H1 (cell line): Measurements from ENCODE around the gene C1orf21. TPM values are rescaled to one million over a fixed set of nuclear protein-coding genes. Genes with fewer than 3 reads are reported as not detected.

Experiments
- CTCF ChIA-PET: fragments of 300-600 bp; sonication (Branson Sonifier 250); formaldehyde crosslinking; loops from one replicate; lab custom pipeline; 2021; ENCODE audit not compliant: partially characterized antibody; lab: Charles Lee
- POLR2A ChIA-PET: fragments of 300-600 bp; sonication (Branson Sonifier 250); formaldehyde crosslinking; loops from one replicate; lab custom pipeline; 2021; ENCODE audit warnings: inconsistent platforms; ENCODE audit not compliant: partially characterized antibody; lab: Charles Lee
- DNase-seq, 2 experiments: peaks; one replicate each; pipeline versions ENCODE4 v3.0.0 to v3.0.0-alpha.2; 2010 to 2022; ENCODE audit warnings: low spot score in 2 of 2, low read depth in 1 of 2, mixed read lengths in 1 of 2
- FAIRE-seq: peaks from 2 replicates; lab custom pipeline; 2011; peaks lifted over from hg19 to GRCh38; lab: Jason Lieb, UNC
- H2AFZ ChIP-seq: 2 replicates; pipeline ENCODE4 v1.8.1; 2012; ENCODE audit warnings: low read length, inconsistent platforms
- H2AK5ac ChIP-seq: 2 replicates; pipeline ENCODE4 v1.6.1; 2013; ENCODE audit warnings: low read depth, low read length
- H2BK120ac ChIP-seq: replicated peaks from 2 replicates; pipeline ENCODE3; 2013; ENCODE audit warnings: low read depth, low read length, inconsistent platforms
- H2BK12ac ChIP-seq: 2 replicates; pipeline ENCODE4 v1.6.1; 2013; ENCODE audit warnings: low read depth, low read length
- H2BK15ac ChIP-seq: 2 replicates; pipeline ENCODE4 v1.6.1; 2013; ENCODE audit warnings: low read length
- H2BK20ac ChIP-seq: 2 replicates; pipeline ENCODE4 v1.6.1; 2013; ENCODE audit warnings: low read length
- H2BK5ac ChIP-seq: 2 replicates; pipeline ENCODE4 v1.6.1; 2013; ENCODE audit warnings: low read depth, low read length
- H3K14ac ChIP-seq: 2 replicates; pipeline ENCODE4 v1.6.1; 2013; ENCODE audit warnings: inconsistent platforms; ENCODE audit not compliant: insufficient read length
- H3K18ac ChIP-seq: 2 replicates; pipeline ENCODE4 v1.6.1; 2013; ENCODE audit warnings: low read length; ENCODE audit errors: extremely low read depth
- H3K23ac ChIP-seq: 2 replicates; pipeline ENCODE4 v1.6.1; 2013; ENCODE audit warnings: inconsistent platforms; ENCODE audit not compliant: insufficient read length
- H3K23me2 ChIP-seq: 2 replicates; pipeline ENCODE4 v1.6.1; 2013; ENCODE audit warnings: low read depth, low read length
- H3K27ac ChIP-seq: 2 replicates; pipeline ENCODE4 v1.6.1; 2011; ENCODE audit warnings: low read depth, low read length, inconsistent platforms
- H3K27me3 ChIP-seq, 4 experiments: replicated peaks in 1 of 4; 1 replicate in 1 of 4; 2 replicates in 3 of 4; pipeline versions ENCODE4 v1.6.1 to v1.8.1; 2011 to 2013; ENCODE audit warnings: low read length in 3 of 4, mild to moderate bottlenecking in 3 of 4, inconsistent platforms in 2 of 4, mixed read lengths in 2 of 4, moderate library complexity in 1 of 4; ENCODE audit not compliant: control insufficient read depth in 3 of 4, insufficient read depth in 3 of 4; ENCODE audit errors: extremely low read depth in 1 of 4
- H3K36me3 ChIP-seq, 4 experiments: 2 replicates each; pipeline versions ENCODE4 v1.6.1 to v1.8.1; 2011 to 2013; ENCODE audit warnings: mild to moderate bottlenecking in 4 of 4, low read length in 3 of 4, moderate library complexity in 2 of 4, control low read depth in 1 of 4, inconsistent platforms in 1 of 4; ENCODE audit not compliant: insufficient read depth in 4 of 4, control insufficient read depth in 2 of 4
- H3K4ac ChIP-seq: replicated peaks from 2 replicates; pipeline ENCODE3; 2013; ENCODE audit warnings: low read length, low read depth, mixed read lengths, inconsistent platforms; ENCODE audit not compliant: insufficient read length
- H3K4me1 ChIP-seq, 4 experiments: replicated peaks in 1 of 4; 1 replicate in 1 of 4; 2 replicates in 3 of 4; pipeline versions ENCODE4 v1.6.1 to v1.8.1; 2011 to 2013; ENCODE audit warnings: low read length in 3 of 4, inconsistent platforms in 2 of 4, mixed read lengths in 1 of 4; ENCODE audit not compliant: insufficient read depth in 4 of 4, control insufficient read depth in 3 of 4
- H3K4me2 ChIP-seq, 2 experiments: 2 replicates each; pipeline versions ENCODE4 v1.6.1 to v1.8.1; 2011 to 2013; ENCODE audit warnings: low read depth in 2 of 2, low read length in 2 of 2, control low read depth in 1 of 2, inconsistent platforms in 1 of 2, mild to moderate bottlenecking in 1 of 2; ENCODE audit not compliant: insufficient read depth in 1 of 2
- H3K4me3 ChIP-seq, 4 experiments: fragments of 200-600, 300-600 bp in 1 of 4; sonication (generic), shearing (Covaris generic), sonication (Bioruptor Twin) in 1 of 4; 2 replicates each; pipeline versions ENCODE4 v1.5.1 to v1.8.1; 2011 to 2016; ENCODE audit warnings: low read length in 4 of 4, low read depth in 3 of 4, control low read depth in 2 of 4, inconsistent platforms in 2 of 4, mild to moderate bottlenecking in 2 of 4, mixed read lengths in 1 of 4, moderate library complexity in 1 of 4; ENCODE audit not compliant: insufficient read depth in 2 of 4; ENCODE audit errors: extremely low read depth in 1 of 4
- H3K56ac ChIP-seq: replicated peaks from 2 replicates; pipeline ENCODE3; 2013; ENCODE audit warnings: low read depth, mild to moderate bottlenecking, mixed read lengths, low read length, inconsistent platforms; ENCODE audit not compliant: insufficient read length
- H3K79me1 ChIP-seq: 2 replicates; pipeline ENCODE4 v1.6.1; 2013; ENCODE audit warnings: low read depth, low read length, control low read depth
- H3K79me2 ChIP-seq, 2 experiments: 2 replicates each; pipeline versions ENCODE4 v1.6.1 to v1.8.1; 2012 to 2013; ENCODE audit warnings: low read length in 2 of 2, mild to moderate bottlenecking in 2 of 2, inconsistent platforms in 1 of 2; ENCODE audit not compliant: insufficient read depth in 2 of 2, control insufficient read depth in 1 of 2
- H3K9ac ChIP-seq, 4 experiments: replicated peaks in 1 of 4; 1 replicate in 1 of 4; 2 replicates in 3 of 4; pipeline versions ENCODE4 v1.6.1 to v1.8.1; 2011 to 2013; ENCODE audit warnings: low read depth in 3 of 4, low read length in 3 of 4, control low read depth in 2 of 4, mild to moderate bottlenecking in 2 of 4, moderate library complexity in 2 of 4, inconsistent platforms in 1 of 4; ENCODE audit errors: extremely low read depth in 1 of 4
- H3K9me3 ChIP-seq, 2 experiments: 2 replicates each; pipeline versions ENCODE4 v1.6.1 to v1.8.1; 2012 to 2013; ENCODE audit warnings: mild to moderate bottlenecking in 2 of 2, moderate library complexity in 2 of 2, control low read depth in 1 of 2, inconsistent platforms in 1 of 2, low read depth in 1 of 2, low read length in 1 of 2, mixed read lengths in 1 of 2; ENCODE audit not compliant: insufficient read depth in 2 of 2
- H4K20me1 ChIP-seq, 2 experiments: replicated peaks in 1 of 2; 2 replicates each; pipeline versions ENCODE3 to v1.8.1; 2011 to 2013; ENCODE audit warnings: inconsistent platforms in 2 of 2, low read length in 2 of 2, mild to moderate bottlenecking in 1 of 2; ENCODE audit not compliant: insufficient read depth in 2 of 2, control insufficient read depth in 1 of 2
- H4K5ac ChIP-seq: 2 replicates; pipeline ENCODE4 v1.6.1; 2013; ENCODE audit warnings: low read length, low read depth, mixed read lengths, inconsistent platforms; ENCODE audit not compliant: insufficient read length
- H4K8ac ChIP-seq: 2 replicates; pipeline ENCODE4 v1.8.0; 2013; ENCODE audit warnings: mild to moderate bottlenecking, moderate library complexity, low read length, inconsistent platforms; ENCODE audit not compliant: insufficient read depth; ENCODE audit errors: extremely low read depth
- H4K91ac ChIP-seq: replicated peaks from 2 replicates; pipeline ENCODE3; 2013; ENCODE audit warnings: low read length, mixed read lengths, inconsistent platforms; ENCODE audit not compliant: insufficient read length
- BACH1 ChIP-seq: IDR thresholded peaks from 2 replicates; pipeline ENCODE4 v1.6.1; 2012; ENCODE audit warnings: low read length, improper control_type of control experiment
- BRCA1 ChIP-seq: IDR thresholded peaks from 2 replicates; pipeline ENCODE4 v1.6.1; 2012; ENCODE audit warnings: low read depth, low read length, improper control_type of control experiment
- JUND ChIP-seq: IDR thresholded peaks from 2 replicates; pipeline ENCODE4 v1.6.1; 2011; ENCODE audit warnings: mild to moderate bottlenecking, improper control_type of control experiment, low read length
- KDM5A ChIP-seq: fragments of 200-600 bp; IDR thresholded peaks from 2 replicates; pipeline ENCODE4 v1.7.1; 2012; ENCODE audit warnings: mild to moderate bottlenecking, low read length, inconsistent platforms, mixed read lengths
- PHF8 ChIP-seq: fragments of 200-600 bp; sonication (generic); conservative IDR thresholded peaks from 2 replicates; pipeline ENCODE4 v1.7.1; 2012; ENCODE audit warnings: low read depth, mild to moderate bottlenecking, inconsistent platforms, low read length, moderate library complexity
- POLR2A ChIP-seq, 2 experiments: IDR thresholded peaks; 1 replicate in 1 of 2; 2 replicates in 1 of 2; pipeline ENCODE4 v1.6.1; 2011; ENCODE audit warnings: low read depth in 2 of 2, low read length in 2 of 2, mild to moderate bottlenecking in 2 of 2; ENCODE audit errors: control extremely low read depth in 1 of 2
- POU5F1 ChIP-seq: IDR thresholded peaks from 2 replicates; pipeline ENCODE4 v1.6.1; 2011; ENCODE audit warnings: low read depth, mild to moderate bottlenecking, low read length, moderate library complexity
- RFX5 ChIP-seq: IDR thresholded peaks from 2 replicates; pipeline ENCODE4 v1.6.1; 2011; ENCODE audit warnings: low read depth, low read length, improper control_type of control experiment, borderline replicate concordance
- RNF2 ChIP-seq: fragments of 200-900, 300-1000 bp; sonication (generic); IDR thresholded peaks from 2 replicates; pipeline ENCODE4 v1.7.1; 2016; ENCODE audit warnings: borderline replicate concordance, low read depth, mild to moderate bottlenecking, antibody characterized with exemption, low read length; ENCODE audit not compliant: poor library complexity, severe bottlenecking; ENCODE audit errors: missing control alignments
- SIN3A ChIP-seq, 2 experiments: IDR thresholded peaks in 1 of 2; conservative IDR thresholded peaks in 1 of 2; 2 replicates each; pipeline ENCODE4 v1.6.1; 2011 to 2012; ENCODE audit warnings: low read length in 2 of 2, improper control_type of control experiment in 1 of 2, low read depth in 1 of 2, mild to moderate bottlenecking in 1 of 2
- SP2 ChIP-seq: IDR thresholded peaks from 2 replicates; pipeline ENCODE4 v1.6.1; 2012; ENCODE audit warnings: mild to moderate bottlenecking, low read length, inconsistent platforms
- SP4 ChIP-seq: IDR thresholded peaks from 2 replicates; pipeline ENCODE4 v1.6.1; 2012; ENCODE audit warnings: low read length, inconsistent platforms
- SUZ12 ChIP-seq: fragments of 200-600 bp; sonication (generic); IDR thresholded peaks from 2 replicates; pipeline ENCODE4 v1.6.1; 2012; ENCODE audit warnings: mild to moderate bottlenecking, inconsistent platforms, low read length, moderate library complexity, mixed read lengths
- TEAD4 ChIP-seq: IDR thresholded peaks from 2 replicates; pipeline ENCODE4 v1.6.1; 2012; ENCODE audit warnings: low read depth, low read length, inconsistent platforms, mixed read lengths
- YY1 ChIP-seq: IDR thresholded peaks from 2 replicates; pipeline ENCODE4 v1.6.1; 2011; ENCODE audit warnings: low read depth, mild to moderate bottlenecking, low read length
- WGBS, 2 experiments: shearing (Covaris generic) in 1 of 2; methylation state at CpG; one replicate each; pipeline versions ENCODE4 v1.1.6 to v1.1.7; 2013 to 2015; ENCODE audit warnings: low lambda C conversion rate in 2 of 2, mixed read lengths in 2 of 2, inconsistent platforms in 1 of 2, low coverage in 1 of 2, missing lambda C conversion rate in 1 of 2; ENCODE audit not compliant: insufficient replicate concordance in 2 of 2, insufficient coverage in 1 of 2, insufficient read length in 1 of 2; ENCODE audit errors: extremely low coverage in 1 of 2, missing lambda C conversion rate in 1 of 2; 5-methylcytosine and 5-hydroxymethylcytosine counted together
- polyA plus RNA-seq, 7 experiments: library from polyadenylated mRNA; depleted of rRNA in 3 of 7; stranded (reverse) in 5 of 7; unstranded in 2 of 7; fragments of >200 nt in 5 of 7; fragments of 200-250 nt in 2 of 7; gene quantifications; 1 replicate in 5 of 7; 2 replicates in 1 of 7; 4 replicates in 1 of 7; pipeline versions ENCODE4 v1.2.1 to v1.2.3, GENCODE V29; 2011 to 2013; ENCODE audit warnings: missing spikeins in 2 of 7, mixed read lengths in 2 of 7
- total RNA-seq: library from RNA; stranded (reverse); fragmentation: NEBNext Ultra II Directional; extraction: Animal tissue kit (Norgen Biotek cat#: 25700); gene quantifications from 2 replicates; pipeline ENCODE4 v1.2.1, GENCODE V29; 2021
- TF ChIP-seq, protein P1 (sequence below): IDR thresholded peaks from 2 replicates; pipeline ENCODE4 v1.6.1; 2012; ENCODE audit warnings: inconsistent platforms

The C1orf21 gene
- total and polyA plus RNA-seq, 2 of the 8 experiments (the other 6 are each of a cell fraction or from before 2014, with no cell fraction given) = 16.6 to 51.0 TPM

DNA sequence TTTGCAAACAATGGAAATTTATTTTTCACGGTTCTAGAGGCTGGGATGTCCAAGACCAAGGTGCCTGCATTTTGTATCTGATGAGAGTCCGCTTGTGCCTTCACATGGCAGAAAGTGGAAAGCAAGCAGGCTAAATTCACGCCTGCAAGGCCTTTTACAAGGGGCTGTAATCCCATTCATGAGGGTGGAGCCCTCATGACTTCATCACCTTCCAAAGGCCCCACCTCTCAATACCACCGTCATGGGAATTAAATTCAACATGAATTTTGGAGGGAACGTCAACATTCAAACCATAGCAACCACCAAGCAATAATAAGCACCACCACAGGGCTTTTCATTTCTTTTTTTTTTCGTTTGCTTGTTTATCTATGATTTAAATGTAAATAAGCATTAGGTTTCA, 115.3 kb downstream of the C1orf21 start:
- no peaks in the 10 kb centered on the region for H3K9me3 ChIP-seq
- H3K4me3 ChIP-seq = no peak overlapping the region
- H3K27ac ChIP-seq = no peak overlapping the region
- no peaks in the 10 kb centered on the region for H3K36me3 ChIP-seq
- H3K18ac ChIP-seq = no peak overlapping the region
- H3K9ac ChIP-seq = no peak overlapping the region
- H4K8ac ChIP-seq = no peak overlapping the region
- H2BK5ac ChIP-seq = no peak overlapping the region
- no peak overlapping the region for H3K23ac ChIP-seq
- CTCF ChIA-PET = no interaction called here
- H3K23me2 ChIP-seq = no peaks in the 10 kb centered on the region
- H3K4me2 ChIP-seq = no peak overlapping the region
- no peak overlapping the region for H3K56ac ChIP-seq
- no peak overlapping the region for H2BK15ac ChIP-seq
- H3K14ac ChIP-seq = no peak overlapping the region
- peaks cover 1 to 26% (median 17%) of the 10 kb centered on the region in 4 experiments; a peak in 6 of 7 replicates for H3K4me1 ChIP-seq
- H3K79me1 ChIP-seq = peaks cover 3% of the 10 kb centered on the region; the same call in 1 of the 2 replicates
- peaks cover 8 to 61% of the 10 kb centered on the region in 2 experiments for H3K79me2 ChIP-seq
- H2AFZ ChIP-seq = no peak overlapping the region
- no peak overlapping the region for H3K4ac ChIP-seq
- H2AK5ac ChIP-seq = no peak overlapping the region
- H4K91ac ChIP-seq = no peak overlapping the region
- no peak overlapping the region for H2BK120ac ChIP-seq
- H4K20me1 ChIP-seq = no peaks in the 10 kb centered on the region
- no peaks in the 10 kb centered on the region for H3K27me3 ChIP-seq
- no peak for FAIRE-seq
- H4K5ac ChIP-seq = no peak overlapping the region
- no peak overlapping the region for H2BK20ac ChIP-seq
- no peak overlapping the region for H2BK12ac ChIP-seq
- no peak for DNase-seq
- POLR2A ChIA-PET = no interaction called here
- 90% methylated on average over 6 of the region's 6 CpGs; no CpG with 5 or more reads in 1 of the 2 experiments for WGBS, 2 experiments
- TF ChIP-seq JUND (no peak), SP2 (no peak), BRCA1 (no peak), YY1 (no peak), TEAD4 (no peak), KDM5A (no peak), SUZ12 (no peak), RNF2 (no peak), SP4 (no peak), SIN3A (conservative IDR thresholded peaks at IDR 0.05 in 1 of 2, IDR thresholded peaks at IDR 0.05 in 1 of 2; ENCODE audit: low read depth in 1 of 2, low read length in 2 of 2) (no peak), BACH1 (no peak), PHF8 (no peak), POLR2A (IDR thresholded peaks at IDR 0.05; ENCODE audit: control extremely low read depth in 1 of 2, low read depth in 2 of 2, low read length in 2 of 2) (no peak), POU5F1 (no peak), RFX5 (no peak)
- TF ChIP-seq, protein P1, sequence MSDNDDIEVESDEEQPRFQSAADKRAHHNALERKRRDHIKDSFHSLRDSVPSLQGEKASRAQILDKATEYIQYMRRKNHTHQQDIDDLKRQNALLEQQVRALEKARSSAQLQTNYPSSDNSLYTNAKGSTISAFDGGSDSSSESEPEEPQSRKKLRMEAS = no peak
